NCI-H187 treated with DMSO at 0.1 percent for 48 hours (cell line): Measurements from ENCODE around the gene SPPL2B.
"Not testable (repeated sequence)": the region's sequence is repeated elsewhere in the genome, so short reads cannot be mapped to it uniquely, and the experiment has no call there.

Experiments used
- DNase-seq: peaks from one replicate; lab custom pipeline; 2025; lab: John Stamatoyannopoulos, UW

SPPL2B gene

DNA sequence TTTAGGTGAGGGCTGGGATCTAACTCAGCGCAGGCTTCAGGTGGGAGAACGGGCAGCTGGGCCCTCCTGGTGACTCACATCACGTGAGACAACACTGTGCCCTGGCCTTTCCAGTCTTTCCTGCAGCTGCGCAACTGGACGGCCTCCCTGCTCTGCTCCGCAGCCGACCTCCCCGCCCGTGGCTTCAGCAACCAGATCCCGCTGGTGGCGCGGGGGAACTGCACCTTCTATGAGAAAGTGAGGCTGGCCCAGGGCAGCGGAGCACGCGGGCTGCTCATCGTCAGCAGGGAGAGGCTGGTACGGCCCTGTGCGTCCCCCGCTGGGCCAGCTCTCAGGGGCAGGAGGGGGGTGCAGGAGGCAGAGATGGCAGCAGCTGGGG, 8.8 kb downstream of the SPPL2B start:
- no peak for DNase-seq

DNA sequence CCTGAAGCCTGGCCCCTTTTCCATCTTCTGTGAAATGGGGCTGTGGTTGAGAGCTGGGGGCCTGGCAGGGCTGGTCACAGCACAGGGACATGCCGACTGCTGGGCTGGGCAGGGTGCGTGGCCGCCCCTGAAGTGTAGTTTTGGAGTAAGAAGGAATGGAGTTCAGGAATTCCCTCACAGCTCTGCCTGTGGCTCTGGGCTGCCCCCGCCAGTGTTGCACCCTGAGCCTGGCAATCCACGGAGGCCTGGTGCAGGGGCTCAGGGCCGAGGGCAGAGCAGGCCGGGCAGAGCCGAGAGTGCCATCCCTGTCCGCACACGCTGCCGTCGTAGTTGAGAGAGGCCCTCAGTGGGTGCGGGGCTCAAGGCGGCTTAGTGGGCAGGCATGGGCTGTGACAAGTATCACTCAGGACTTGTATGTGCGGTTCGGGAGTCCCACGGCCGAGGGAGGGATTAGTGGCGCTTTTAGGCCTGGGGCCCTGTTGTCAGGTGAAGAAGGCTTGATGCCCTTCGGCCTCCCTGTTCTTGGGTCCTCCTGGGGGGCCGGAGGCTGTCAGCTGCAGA, 9.7 kb downstream of the SPPL2B start:
- DNase-seq: no peak

DNA sequence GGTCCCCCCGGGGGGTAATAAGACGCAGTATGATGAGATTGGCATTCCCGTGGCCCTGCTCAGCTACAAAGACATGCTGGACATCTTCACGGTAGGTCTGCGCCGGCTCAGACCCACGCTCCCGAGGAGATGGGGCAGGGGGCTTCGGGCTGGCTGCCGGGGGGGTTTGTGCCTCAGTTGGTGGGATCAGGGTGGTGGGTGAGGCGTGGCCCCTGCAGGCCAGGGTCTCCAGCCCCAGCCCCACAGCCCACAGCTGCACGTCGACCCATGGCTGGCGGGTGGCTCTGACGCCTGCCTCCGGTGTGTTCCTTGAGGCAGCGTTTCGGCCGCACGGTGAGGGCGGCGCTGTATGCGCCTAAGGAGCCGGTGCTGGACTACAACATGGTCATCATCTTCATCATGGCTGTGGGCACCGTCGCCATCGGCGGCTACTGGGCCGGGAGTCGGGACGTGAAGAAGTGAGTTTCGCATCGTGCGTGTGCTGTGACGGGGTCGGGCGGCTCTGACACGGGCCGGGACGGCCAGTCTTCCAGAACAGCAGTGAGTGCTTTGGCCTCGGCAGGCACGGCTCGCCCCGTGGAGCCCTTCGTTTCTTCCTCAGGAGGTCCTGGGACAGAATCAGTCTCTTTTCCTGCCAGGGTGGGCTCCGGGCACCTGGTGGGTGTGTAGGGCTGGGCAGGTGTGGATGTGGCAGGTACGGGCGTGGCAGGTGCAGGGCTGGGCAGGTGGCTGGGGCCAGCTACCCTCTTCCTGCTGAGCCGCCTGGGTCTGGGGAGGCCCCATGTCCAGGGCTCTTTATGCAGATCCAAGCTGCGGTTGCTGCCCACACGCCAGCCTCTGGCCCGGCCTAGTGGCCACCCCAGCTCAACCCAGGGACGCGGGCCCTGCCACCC, 10.5 kb downstream of the SPPL2B start:
- DNase-seq: no peak

DNA sequence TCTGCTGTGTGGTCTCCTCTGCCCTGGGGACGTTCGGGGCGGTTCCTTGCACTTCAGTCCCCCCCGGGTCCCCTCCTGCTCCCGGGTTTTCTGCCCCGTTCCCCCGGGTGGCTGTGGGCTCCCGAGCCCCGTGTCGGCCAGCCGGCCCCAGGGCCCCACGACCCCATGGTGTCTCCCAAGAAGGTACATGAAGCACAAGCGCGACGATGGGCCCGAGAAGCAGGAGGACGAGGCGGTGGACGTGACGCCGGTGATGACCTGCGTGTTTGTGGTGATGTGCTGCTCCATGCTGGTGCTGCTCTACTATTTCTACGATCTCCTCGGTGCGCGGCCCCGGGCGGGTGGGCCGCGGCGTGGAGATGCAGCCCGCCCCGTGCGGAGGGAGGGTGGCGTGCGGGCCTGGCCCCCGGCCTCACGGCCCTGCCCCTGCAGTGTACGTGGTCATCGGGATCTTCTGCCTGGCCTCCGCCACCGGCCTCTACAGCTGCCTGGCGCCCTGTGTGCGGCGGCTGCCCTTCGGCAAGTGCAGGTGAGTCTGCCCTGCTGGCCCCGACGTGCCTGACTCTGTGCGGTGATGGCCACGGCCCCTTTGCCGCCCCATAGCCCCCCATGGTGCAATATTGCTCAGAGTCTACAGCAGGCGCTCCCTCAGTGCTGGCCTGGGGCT, 11.3 kb downstream of the SPPL2B start:
- no peak for DNase-seq

DNA sequence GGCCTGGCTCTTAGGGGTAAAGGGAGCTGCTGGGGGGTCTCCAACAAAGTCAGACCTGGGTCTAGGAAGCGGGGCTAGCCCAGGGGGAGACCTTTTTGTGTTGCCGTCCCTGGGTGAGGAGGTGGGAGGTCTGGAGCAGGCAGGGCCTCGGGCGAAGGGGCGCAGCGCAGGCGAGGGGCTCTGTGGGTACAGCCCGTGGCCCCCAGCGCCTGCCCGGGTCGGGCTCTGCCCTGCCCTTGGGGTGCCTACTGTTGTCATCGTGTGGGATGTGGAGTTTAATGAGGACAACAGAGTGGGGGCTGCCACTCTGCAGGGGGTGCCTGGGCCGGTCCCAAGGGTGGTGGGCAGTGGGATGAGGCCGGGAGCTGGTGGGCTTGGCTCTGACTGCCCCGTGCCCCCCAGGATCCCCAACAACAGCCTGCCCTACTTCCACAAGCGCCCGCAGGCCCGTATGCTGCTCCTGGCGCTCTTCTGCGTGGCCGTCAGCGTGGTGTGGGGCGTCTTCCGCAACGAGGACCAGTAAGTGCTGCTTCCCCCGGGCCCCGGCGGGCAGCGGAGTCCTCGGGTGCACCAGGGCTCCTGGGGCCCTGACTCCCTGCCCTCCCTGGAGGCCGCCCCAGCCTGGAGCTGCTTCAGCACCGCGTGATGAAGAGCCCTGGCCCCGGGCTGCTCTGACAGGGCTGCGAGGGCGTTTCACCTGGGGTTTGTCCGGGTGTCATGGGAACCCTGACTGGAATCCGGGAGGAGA, 12.2 kb downstream of the SPPL2B start:
- DNase-seq: no peak

DNA sequence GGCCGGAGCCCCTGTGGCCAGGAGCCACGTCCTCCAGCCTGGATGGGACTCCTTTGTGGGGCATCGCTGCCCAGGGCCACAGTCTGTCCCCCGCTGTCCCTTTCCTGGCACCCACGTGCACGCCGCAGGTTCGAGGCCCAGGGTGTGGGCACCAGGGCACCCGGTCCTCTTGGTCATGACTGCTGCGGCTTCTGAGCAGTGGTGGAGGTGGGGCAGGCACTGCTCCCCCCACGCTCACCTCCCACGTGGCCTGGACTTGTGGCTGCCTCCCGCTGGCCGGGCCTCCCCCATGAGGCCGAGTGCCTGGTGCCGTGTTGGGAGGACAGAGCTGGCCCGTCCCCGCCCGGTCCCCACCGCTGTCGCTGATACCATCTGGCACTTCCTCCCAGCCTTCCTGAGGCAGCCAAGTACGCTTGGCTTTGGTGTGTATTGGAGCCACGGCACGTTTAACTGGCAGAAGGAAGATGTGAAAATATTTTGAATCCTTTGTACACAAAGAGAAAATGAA, 12.8 kb downstream of the SPPL2B start:
- DNase-seq: no peak

DNA sequence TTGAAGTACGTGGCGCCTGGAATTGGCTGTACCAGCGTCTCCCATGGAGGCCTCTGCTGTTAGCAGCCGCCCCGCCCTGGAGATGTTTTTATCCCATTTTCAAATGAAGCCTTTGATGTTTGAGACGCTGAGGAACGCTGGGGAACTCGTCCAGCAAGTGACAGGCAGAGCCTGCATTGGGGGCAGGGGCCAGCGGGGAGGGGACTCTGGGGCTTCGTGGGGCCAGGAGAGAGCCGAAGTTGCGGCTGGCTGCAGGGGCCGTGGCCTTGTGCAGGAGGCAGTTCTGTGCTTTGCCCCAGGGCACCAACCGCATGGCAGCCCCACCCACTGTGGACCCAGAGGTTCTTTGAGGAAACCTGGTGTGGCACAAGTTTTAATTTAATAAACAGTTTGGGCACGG, 13.5 kb downstream of the SPPL2B start:
- DNase-seq: no peak

DNA sequence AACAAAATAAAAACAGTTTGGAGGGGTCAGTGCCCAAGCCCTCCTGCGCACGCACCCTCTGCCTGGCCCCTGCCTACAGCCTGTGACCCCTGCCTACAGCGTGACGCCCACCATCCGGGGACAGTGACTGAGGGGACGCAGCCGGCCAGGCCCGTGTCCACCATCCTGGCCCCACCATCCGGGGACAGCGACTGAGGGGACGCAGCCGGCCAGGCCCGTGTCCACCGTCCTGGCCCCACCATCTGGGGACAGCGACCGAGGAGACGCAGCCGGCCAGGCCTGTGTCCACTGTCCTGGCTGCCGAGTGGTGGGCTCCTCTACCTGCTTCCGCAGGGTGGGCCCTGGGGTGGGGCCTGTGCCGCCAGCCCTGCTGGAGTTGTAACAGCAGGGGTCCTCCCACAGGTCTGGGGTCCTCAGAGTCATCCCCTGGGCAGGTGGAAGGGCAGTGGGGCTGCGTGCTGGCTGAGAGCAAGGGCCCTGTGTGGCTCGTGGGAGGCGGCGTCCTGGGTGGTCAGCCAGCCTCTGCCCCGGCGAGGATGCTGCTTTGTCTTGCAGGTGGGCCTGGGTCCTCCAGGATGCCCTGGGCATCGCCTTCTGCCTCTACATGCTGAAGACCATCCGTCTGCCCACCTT, 14.3 kb downstream of the SPPL2B start:
- DNase-seq: no peak

DNA sequence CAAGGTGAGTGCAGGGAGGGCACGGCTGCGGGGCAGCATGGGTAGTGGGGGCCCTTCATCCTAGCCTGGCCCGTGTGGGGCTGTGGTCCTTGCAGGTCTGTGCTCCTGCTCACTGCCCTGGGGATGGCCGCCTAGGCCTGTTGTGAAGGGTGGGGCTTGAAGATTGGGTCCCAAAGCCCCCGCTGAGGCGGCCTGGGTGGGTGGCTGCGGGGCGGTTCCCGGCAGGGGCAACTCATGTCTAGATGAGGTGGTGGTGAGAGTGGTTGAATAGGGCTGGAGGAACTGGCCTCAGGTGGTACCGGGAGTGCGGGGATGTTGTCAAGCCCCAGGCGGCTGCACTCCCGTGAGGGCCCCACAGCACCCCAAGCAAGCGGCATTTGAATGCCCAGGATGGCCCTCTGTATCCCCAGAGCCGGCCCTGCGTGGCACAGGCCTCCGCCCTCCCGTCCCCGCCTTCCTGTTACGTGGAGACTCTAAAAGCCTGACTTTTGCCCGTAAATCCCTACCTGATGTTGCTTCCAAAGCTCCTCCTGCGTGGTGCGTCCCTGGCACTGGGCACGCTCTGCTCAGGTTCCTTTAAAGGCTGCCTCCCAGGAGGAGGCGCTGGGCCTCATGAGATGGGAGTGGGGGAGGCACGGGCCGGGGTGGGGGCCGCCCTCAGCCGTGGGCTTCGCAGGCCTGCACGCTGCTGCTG, 15.0 kb downstream of the SPPL2B start:
- no peak for DNase-seq

DNA sequence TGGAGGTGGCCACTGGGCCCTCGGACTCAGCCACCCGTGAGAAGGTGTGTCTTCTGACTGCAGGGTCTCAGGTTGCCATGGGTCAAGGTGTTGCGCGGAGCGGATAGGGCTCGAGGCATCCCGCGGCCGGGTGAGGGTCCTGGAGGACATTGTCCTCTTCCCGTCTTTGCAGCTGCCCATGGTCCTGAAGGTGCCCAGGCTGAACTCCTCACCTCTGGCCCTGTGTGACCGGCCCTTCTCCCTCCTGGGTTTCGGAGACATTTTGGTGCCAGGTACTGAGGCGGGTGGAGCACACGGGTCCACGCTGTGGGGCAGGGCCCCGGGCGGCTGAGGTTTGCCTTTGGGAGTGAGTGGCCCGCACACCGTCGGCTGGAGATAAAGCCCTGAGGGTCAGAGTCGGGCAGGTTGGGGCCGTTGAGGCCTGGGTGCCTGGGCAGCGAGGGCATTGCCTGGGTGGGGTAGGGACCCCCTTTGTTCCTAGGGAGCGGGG, 15.9 kb downstream of the SPPL2B start:
- DNase-seq: no peak

DNA sequence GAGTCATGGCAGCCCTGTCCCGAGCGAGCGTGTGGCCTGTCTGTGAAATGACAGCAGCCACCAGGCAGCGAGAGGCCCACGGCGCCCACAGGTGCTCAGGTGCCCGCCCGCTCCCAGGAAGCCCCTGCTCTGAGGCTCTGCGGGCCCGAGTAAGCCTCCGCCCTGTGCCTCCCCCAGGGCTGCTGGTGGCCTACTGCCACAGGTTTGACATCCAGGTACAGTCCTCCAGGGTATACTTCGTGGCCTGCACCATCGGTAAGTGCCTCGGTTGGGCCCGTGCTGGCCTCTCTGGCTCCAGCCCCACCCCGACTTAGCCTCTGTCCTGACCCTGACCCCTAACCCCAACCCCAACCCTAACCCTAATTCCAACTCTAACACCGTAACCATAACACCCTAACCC, 16.6 kb downstream of the SPPL2B start:
- no peak for DNase-seq

DNA sequence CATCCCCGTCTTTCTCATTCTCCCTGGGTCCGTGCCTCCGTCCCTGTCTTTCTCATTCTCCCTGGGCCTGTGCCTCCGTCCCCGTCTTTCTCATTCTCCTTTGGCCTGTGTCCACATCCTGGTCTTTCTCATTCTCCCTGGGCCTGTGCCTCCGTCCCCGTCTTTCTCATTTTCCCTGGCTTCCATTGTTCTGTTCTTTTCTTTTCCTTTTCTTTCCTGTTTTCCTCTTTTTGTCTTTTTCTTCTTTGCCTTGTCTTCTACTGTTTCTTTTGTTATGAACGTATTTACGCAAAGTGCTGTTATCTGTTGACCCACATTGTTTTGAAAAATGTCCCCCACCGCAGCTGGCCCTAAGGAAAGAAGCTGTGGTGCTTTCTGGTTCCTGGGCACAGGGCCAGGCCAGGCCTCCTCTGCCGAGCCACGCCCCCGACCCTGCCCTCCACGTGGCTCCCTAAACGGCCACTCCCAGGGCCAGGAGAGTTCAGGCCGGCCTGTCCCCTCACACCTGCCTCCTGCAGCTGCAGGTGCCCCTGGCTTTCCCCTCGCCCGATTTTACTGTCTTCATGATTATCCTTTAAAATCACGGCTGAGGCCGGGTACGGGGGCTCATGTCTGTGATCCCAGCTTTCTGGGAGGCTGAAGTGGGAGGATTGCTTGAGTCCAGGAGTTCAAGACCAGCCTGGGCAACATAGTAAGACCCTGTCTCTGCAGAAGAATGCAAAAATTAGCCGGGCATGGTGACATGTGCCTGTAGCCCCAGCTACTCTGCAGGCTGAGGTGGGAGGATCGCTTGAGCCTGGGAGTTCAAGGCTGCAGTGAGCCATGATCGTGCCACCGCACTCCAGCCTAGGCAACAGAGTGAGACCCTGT, 17.5 kb downstream of the SPPL2B start:
- DNase-seq: no peak

DNA sequence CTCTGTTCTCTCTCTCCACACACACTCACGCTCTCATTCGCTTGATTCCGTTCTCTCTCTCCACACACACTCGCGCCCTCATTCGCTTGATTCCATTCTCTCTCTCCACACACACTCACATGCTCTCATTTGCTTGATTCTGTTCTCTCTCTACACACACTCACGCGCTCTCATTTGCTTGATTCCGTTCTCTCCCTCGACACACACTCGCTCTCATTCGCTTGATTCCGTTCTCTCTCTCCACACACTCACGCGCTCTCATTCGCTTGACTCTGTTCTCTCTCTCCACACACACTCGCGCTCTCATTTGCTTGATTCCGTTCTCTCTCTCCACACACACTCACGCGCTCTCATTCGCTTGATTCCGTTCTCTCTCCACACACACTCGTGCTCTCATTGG, 21.3 kb downstream of the SPPL2B start:
- DNase-seq: not testable (repeated sequence)

DNA sequence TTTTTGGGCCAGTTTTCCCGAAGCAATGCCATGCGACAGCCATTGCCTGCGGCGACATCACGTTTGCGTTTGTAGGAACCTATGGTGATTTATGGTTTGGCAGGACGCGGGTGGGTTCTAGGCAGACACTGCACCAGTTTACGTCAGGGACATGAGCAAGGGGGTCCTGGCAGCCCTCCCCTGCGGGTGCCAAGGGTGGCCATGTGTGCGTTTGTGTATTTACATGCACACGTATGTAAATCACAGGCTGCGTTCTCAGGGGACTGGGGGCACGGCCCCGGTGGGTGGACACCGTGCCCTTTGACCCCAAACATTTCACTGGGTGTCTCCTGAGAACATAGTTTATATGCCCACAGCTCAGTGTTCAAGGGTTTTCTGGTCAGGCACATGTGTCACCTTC, 22.2 kb downstream of the SPPL2B start:
- no peak for DNase-seq

DNA sequence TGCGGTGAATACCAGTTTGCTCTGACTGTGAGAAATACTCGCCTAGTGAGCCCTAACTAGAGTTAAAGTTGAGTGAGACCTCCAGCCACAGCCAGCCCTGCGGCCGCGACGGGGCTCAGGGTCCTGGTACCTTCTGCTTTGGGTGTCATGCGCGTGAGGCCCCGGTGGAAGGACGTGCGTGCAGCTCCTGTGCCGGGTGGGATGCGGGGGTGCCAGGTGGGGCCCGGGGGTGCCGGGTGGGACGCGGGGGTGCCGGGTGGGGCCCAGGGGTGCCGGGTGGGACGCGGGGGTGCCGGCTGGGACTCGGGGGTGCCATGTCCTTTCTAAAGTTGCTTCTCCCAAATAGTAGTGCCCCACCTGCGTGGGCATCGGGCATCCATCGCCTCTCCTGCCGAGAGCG, 23.1 kb downstream of the SPPL2B start:
- no peak for DNase-seq

DNA sequence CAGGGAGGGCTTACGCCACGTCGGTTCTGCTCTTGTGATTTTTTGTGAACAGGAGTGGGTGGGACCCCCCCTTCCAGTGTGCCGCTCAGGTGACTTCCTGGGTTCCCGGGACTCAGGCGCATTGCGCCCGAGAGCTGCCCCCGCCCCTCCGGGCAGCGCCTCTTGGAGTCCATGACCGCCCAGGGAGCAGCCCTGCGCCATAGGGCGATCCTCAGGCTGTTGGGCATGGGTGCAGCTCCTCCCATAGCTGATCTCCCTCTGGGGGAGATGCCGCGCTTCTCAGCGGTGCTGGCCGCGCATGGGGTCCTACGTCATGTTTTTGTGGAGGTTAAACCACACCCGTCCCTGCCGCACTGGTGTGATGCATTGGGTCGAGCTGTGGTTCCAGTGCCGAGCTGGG, 23.6 kb downstream of the SPPL2B start:
- DNase-seq: no peak

DNA sequence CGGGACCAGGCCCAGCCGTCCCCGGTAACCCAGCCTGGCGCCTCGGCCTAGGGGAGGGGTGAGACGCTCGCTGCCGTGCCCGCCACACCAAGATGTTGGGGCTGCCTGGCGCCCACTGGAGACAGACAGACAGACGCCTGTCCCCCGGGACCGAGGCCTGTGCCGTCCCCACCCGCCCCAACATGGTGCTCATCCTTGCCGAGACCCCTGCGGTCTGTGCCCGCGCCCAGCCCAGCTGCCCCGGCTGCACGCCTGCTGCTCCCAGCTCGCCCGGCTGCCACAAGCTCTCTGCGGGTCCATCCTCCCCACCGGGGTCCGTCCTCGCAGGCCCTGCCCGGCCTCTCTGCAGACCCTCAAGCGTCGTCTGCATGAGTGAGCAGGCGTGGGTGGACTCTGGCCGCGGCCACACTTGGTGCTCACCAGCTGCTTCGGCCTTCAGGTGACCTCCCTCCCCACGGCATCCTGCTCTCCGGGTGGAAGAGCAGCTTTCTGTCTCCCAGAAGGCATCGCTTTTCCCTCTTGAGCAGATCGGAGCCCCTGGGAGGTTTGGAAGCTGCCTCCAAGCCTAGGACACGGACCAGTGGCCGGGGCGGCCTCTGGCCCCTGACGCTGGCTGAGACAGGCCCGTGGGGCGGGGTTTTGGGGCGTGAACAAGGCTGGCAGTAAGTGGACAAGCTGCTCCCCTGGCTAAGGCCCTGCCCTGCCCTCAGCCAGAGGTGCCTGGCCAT, 24.8 kb downstream of the SPPL2B start:
- DNase-seq: no peak

DNA sequence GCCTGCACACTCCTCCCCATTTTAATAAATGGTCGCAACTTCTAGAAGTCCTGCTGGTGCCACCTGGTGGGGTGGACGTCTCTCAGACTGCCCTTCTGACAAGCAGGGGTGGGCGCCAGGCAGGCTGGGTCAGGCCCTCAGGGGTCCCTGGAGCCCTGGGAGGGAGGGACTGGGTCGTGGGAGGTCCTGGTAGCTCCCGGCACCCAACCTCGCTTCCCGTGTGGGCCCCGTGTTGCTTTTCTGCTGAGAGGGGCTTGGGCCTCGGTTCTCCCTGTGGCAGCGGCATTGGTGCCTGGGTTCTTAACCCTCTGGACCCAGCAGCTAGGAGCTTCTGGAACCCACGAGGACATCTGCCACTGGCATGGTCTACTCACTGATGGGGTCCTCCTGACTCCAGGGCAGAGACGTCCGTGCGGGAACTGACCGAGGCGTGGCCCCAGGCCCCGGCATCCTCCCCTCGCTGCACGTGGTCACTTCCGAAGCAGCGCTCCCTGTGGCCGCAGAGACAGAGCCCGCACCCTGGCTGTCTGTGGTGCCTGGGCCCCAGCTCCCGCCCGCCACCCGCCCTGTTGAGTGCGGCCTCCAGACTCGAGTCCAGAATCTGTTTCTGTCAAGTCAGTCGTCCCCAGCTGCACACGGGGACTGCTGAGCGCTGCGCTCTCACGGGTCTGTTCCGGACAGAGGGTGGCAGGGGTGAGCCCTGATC, 25.6 kb downstream of the SPPL2B start:
- no peak for DNase-seq

DNA sequence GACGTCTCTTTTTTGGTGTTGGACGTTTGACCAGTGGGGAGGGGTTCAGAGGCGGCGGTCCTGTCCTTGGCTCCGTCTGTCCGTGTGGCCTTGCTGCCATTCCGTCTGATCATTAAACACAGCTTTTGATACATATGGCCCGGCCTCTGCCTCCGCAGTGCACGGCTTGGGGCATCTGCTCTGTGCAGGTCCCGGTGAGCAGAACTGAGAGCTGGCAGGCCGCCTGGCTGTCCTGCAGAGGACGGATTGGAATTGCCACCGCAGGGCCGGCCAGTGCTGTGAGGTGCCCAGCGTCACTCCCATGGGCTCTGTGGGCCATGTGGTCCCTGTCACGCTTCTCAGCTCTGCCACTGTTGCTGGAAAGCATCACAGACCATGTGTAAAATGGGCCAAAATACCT, 26.2 kb downstream of the SPPL2B start:
- no peak for DNase-seq
